Measurements from ENCODE around the gene MYH14.

Gene MYH14

GRCh38 chr19:50203281-50204080 lies at the start of gene MYH14:
TSS of gene MYH14 (plus strand) at chr19:50203622. CDS start at chr19:50210366, 6,744 bp downstream.
- DNase-seq (ENCODE audit: low read depth in 2 of 2): no peak

- DNase-seq (ENCODE audit: low read depth in 2 of 2): no peak
These were observed 48.9 kb upstream of the MYH14 start for GRCh38 chr19:50154529-50154928.

- DNase-seq (ENCODE audit: low read depth in 2 of 2): no peak
These were observed 47.8 kb upstream of the MYH14 start for GRCh38 chr19:50155520-50156109.

GRCh38 chr19:50158577-50158976 lies 44.8 kb upstream of the MYH14 start:
- no peak for DNase-seq (ENCODE audit: low read depth in 2 of 2)

- DNase-seq (ENCODE audit: low read depth in 2 of 2): no peak
These were observed 44.3 kb upstream of the MYH14 start for GRCh38 chr19:50159078-50159477.

- no peak for DNase-seq (ENCODE audit: low read depth in 2 of 2)
These were observed 40.4 kb upstream of the MYH14 start, which contains the start of gene IZUMO2 for GRCh38 chr19:50162988-50163387. TSS of gene IZUMO2 (minus strand) at chr19:50163281. CDS start at chr19:50163194, 87 bp downstream.

GRCh38 chr19:50167314-50167721 lies 36.1 kb upstream of the MYH14 start:
- no peak for DNase-seq (ENCODE audit: low read depth in 2 of 2)

GRCh38 chr19:50171752-50172151 lies 31.7 kb upstream of the MYH14 start:
- no peak for DNase-seq (ENCODE audit: low read depth in 2 of 2)

GRCh38 chr19:50172726-50173125 lies 30.7 kb upstream of the MYH14 start:
- DNase-seq (ENCODE audit: low read depth in 2 of 2): no peak

- DNase-seq (ENCODE audit: low read depth in 2 of 2): no peak
These were observed 30.3 kb upstream of the MYH14 start for GRCh38 chr19:50173127-50173526.

- no peak for DNase-seq (ENCODE audit: low read depth in 2 of 2)
These were observed 29.2 kb upstream of the MYH14 start for GRCh38 chr19:50174100-50174793.

- no peak for DNase-seq (ENCODE audit: low read depth in 2 of 2)
These were observed 27.5 kb upstream of the MYH14 start for GRCh38 chr19:50175924-50176323.

GRCh38 chr19:50176775-50177174 lies 26.6 kb upstream of the MYH14 start:
- DNase-seq (ENCODE audit: low read depth in 2 of 2): no peak

GRCh38 chr19:50178320-50178719 lies 25.1 kb upstream of the MYH14 start:
- no peak for DNase-seq (ENCODE audit: low read depth in 2 of 2)

GRCh38 chr19:50178859-50179537 lies 24.4 kb upstream of the MYH14 start:
- DNase-seq (ENCODE audit: low read depth in 2 of 2): no peak

GRCh38 chr19:50181121-50181520 lies 22.3 kb upstream of the MYH14 start:
- DNase-seq (ENCODE audit: low read depth in 2 of 2): no peak

GRCh38 chr19:50184196-50184595 lies 19.2 kb upstream of the MYH14 start:
- no peak for DNase-seq (ENCODE audit: low read depth in 2 of 2)

GRCh38 chr19:50187937-50188336 lies 15.5 kb upstream of the MYH14 start:
- no peak for DNase-seq (ENCODE audit: low read depth in 2 of 2)

- DNase-seq (ENCODE audit: low read depth in 2 of 2): no peak
These were observed 14.1 kb upstream of the MYH14 start for GRCh38 chr19:50189331-50189730.

GRCh38 chr19:50190439-50190891 lies 13.0 kb upstream of the MYH14 start:
- DNase-seq (ENCODE audit: low read depth in 2 of 2): no peak

- no peak for DNase-seq (ENCODE audit: low read depth in 2 of 2)
These were observed 12.2 kb upstream of the MYH14 start for GRCh38 chr19:50191216-50191615.

Measured in stimulated activated CD8-positive, alpha-beta memory T cell treated with anti-CD3 and anti-CD28 coated beads, Interleukin-7, amount 100 ng/mL, for 1 hour (primary cell).